Measurements from ENCODE around the gene ONECUT2.

ONECUT2 gene

DNA sequence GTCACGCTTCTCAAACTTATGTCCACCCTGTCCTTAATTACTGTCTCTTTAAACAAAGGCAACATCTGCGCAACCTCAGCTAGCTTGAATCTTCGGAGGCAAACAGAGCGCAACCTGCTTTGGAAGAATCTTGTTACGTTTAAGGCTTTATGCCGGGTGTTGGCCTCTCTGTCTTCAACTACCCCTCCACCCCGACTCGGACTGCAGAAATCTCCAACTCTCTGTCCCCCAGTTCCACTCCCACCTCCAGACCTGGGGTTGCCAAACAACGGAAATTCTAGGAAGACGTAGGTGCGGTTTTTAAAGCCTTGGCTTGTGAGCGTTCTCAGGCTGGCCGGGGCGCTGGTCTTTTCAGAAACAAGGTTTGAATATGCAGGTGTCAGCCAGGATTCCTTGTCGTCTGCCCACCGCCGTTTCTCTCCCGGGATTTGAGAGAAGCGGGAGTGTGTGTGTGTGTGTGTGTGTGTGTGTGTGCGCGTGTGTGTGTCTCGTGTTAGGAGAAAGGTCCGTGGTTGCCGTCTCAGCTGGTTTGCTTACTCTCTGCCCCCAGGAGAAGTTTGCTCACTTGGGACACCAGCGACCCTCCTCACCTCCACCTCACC is 1.1 kb upstream of the ONECUT2 start:
- H3K9me3 Mint-ChIP-seq: no peaks in the 10 kb centered on the region
- H3K4me3 Mint-ChIP-seq: peak overlapping the region; percentile 27
- peaks cover 7% of the 10 kb centered on the region for H3K36me3 Mint-ChIP-seq (ENCODE audit: insufficient read depth)
- DNase-seq (ENCODE audit: low spot score in 2 of 2) (no peak), ATAC-seq (replicated peaks; ENCODE audit: extremely low read depth, poor library complexity, severe bottlenecking) (no peak)
- H3K4me1 Mint-ChIP-seq: peaks cover 22% of the 10 kb centered on the region
- peaks cover 94% of the 10 kb centered on the region for H3K27me3 Mint-ChIP-seq
- no peak overlapping the region for H3K27ac Mint-ChIP-seq (ENCODE audit: low read depth)

DNA sequence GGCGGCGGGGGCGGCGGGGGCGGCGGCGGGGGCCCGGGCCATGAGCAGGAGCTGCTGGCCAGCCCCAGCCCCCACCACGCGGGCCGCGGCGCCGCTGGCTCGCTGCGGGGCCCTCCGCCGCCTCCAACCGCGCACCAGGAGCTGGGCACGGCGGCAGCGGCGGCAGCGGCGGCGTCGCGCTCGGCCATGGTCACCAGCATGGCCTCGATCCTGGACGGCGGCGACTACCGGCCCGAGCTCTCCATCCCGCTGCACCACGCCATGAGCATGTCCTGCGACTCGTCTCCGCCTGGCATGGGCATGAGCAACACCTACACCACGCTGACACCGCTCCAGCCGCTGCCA is 644 bp downstream of the ONECUT2 start:
- Mint-ChIP-seq H3K27ac (ENCODE audit: low read depth) (no peak overlapping the region), H3K9me3 (no peaks in the 10 kb centered on the region), H3K4me3 (peak overlapping the region; percentile 71), H3K27me3 (peaks cover 87% of the 10 kb centered on the region), H3K4me1 (peaks cover 31% of the 10 kb centered on the region), H3K36me3 (ENCODE audit: insufficient read depth) (peaks cover 5% of the 10 kb centered on the region)
- DNase-seq (ENCODE audit: low spot score in 2 of 2): no peak
- no peak for ATAC-seq (replicated peaks; ENCODE audit: extremely low read depth, poor library complexity, severe bottlenecking)

DNA sequence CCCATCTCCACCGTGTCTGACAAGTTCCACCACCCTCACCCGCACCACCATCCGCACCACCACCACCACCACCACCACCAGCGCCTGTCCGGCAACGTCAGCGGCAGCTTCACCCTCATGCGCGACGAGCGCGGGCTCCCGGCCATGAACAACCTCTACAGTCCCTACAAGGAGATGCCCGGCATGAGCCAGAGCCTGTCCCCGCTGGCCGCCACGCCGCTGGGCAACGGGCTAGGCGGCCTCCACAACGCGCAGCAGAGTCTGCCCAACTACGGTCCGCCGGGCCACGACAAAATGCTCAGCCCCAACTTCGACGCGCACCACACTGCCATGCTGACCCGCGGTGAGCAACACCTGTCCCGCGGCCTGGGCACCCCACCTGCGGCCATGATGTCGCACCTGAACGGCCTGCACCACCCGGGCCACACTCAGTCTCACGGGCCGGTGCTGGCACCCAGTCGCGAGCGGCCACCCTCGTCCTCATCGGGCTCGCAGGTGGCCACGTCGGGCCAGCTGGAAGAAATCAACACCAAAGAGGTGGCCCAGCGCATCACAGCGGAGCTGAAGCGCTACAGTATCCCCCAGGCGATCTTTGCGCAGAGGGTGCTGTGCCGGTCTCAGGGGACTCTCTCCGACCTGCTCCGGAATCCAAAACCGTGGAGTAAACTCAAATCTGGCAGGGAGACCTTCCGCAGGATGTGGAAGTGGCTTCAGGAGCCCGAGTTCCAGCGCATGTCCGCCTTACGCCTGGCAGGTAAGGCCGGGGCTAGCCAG is 1.2 kb downstream of the ONECUT2 start:
- H3K4me1 Mint-ChIP-seq: peaks cover 31% of the 10 kb centered on the region
- peaks cover 86% of the 10 kb centered on the region for H3K27me3 Mint-ChIP-seq
- H3K36me3 Mint-ChIP-seq (ENCODE audit: insufficient read depth): peaks cover 5% of the 10 kb centered on the region
- no peak overlapping the region for H3K27ac Mint-ChIP-seq (ENCODE audit: low read depth)
- no peaks in the 10 kb centered on the region for H3K9me3 Mint-ChIP-seq
- H3K4me3 Mint-ChIP-seq: peak overlapping the region; percentile 71
- no peak for DNase-seq (ENCODE audit: low spot score in 2 of 2)
- ATAC-seq (replicated peaks; ENCODE audit: extremely low read depth, poor library complexity, severe bottlenecking): no peak

DNA sequence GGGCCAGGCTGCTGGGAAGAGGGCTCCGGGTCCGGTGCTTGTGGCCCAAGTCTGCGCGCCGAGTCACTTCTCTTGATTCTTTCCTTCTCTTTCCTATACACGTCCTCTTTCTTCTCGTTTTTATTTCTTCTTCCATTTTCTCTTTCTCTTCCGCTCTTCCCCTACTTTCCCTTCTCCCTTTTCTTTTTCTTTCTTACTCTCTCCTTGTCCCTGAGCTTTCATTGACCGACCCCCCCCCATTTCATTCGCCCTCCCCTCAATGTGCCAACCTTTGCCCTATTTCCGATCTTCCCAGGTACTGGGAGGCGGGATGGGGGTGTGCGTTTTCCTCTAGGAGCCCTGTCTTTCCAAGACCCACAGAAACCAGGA is 1.8 kb downstream of the ONECUT2 start:
- Mint-ChIP-seq H3K4me1 (peaks cover 31% of the 10 kb centered on the region), H3K4me3 (peak overlapping the region; percentile 71), H3K27ac (ENCODE audit: low read depth) (no peak overlapping the region), H3K36me3 (ENCODE audit: insufficient read depth) (peaks cover 5% of the 10 kb centered on the region), H3K9me3 (no peaks in the 10 kb centered on the region), H3K27me3 (peaks cover 86% of the 10 kb centered on the region)
- ATAC-seq (replicated peaks; ENCODE audit: extremely low read depth, poor library complexity, severe bottlenecking) (no peak), DNase-seq (ENCODE audit: low spot score in 2 of 2) (no peak)

DNA sequence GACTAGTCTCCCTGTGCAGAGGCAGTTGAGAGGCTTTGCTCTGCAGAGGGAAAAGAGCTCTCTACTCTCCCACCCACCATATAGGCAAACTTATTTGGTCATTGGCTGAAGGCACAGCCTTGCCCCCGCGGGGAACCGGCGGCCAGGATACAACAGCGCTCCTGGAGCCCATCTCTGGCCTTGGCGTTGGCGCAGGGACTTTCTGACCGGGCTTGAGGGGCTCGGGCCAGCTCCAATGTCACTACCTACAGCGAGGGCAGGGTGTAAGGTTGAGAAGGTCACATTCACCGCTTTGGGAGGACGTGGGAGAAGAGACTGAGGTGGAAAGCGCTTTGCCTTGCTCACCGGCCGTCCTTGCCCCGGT is 2.2 kb downstream of the ONECUT2 start:
- Mint-ChIP-seq H3K4me3 (peak overlapping the region; percentile 71), H3K4me1 (peaks cover 31% of the 10 kb centered on the region), H3K9me3 (no peaks in the 10 kb centered on the region), H3K27ac (ENCODE audit: low read depth) (no peak overlapping the region), H3K27me3 (peaks cover 86% of the 10 kb centered on the region), H3K36me3 (ENCODE audit: insufficient read depth) (peaks cover 5% of the 10 kb centered on the region)
- ATAC-seq (replicated peaks; ENCODE audit: extremely low read depth, poor library complexity, severe bottlenecking) (no peak), DNase-seq (ENCODE audit: low spot score in 2 of 2) (no peak)

DNA sequence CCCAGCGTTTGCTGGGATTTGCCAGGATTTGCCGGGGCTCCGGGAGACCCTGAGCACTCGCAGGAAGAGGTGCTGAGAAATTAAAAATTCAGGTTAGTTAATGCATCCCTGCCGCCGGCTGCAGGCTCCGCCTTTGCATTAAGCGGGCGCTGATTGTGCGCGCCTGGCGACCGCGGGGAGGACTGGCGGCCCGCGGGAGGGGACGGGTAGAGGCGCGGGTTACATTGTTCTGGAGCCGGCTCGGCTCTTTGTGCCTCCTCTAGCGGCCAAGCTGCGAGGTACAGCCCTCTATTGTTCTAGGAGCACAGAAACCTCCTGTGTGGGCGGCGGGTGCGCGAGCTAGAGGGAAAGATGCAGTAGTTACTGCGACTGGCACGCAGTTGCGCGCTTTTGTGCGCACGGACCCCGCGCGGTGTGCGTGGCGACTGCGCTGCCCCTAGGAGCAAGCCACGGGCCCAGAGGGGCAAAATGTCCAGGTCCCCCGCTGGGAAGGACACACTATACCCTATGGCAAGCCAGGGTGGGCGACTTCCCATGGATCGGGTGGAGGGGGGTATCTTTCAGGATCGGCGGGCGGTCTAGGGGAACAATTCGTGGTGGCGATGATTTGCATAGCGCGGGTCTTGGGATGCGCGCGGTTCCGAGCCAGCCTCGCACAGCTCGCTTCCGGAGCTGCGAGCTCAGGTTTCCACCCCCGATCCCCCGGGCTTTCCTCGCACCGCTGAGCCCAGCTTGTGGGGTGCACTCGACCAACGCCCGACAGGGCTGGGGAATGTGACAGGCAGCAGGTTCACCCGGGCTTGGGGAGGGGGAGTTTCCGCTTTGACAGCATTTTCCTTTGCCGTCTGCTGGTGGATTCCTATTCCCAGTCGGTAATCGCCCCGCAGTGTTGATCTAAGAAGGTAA is 2.8 kb downstream of the ONECUT2 start:
- H3K27me3 Mint-ChIP-seq: peaks cover 86% of the 10 kb centered on the region

DNA sequence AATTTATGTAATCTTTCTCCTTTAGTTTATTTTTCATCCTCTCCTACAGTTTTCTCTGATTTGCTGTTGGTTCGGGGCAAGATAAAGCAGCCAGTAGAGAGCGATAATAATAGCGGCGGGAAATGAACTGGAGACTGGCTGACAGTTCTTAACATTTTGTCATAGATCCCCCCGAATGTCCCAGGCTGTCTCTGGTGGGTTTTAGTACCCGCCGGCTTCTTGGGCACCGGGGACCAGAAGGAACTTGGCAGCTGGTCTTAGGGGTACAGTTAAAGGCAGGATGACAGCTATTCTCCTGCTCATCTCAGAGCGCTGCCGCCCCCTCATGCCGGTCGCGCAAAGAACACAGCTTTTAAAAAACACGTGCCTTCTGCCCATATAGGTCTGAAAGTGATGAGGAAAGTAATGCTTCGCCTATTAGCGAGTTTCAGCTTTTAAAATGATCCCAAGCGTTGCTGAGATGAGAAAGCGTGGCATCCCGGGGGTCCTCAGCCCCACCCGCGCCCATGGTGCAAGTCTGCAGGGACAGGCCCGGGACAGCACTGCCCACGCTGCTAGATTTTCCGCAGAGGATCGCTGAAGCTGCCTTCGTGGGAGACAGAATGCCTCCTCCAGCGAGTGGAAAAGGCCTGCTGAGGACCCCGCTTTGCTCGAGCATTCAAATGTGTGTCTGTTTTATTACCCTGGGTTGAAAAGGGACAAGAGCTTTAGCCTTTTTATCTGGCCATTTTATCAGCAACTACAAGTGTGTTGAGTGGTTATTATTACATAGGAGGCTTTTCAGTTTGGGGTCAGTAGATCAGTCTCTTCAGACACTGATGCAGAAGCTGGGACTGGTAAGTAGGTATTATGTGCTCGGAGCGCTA is 3.8 kb downstream of the ONECUT2 start:
- DNase-seq (ENCODE audit: low spot score in 2 of 2) (no peak), ATAC-seq (replicated peaks; ENCODE audit: extremely low read depth, poor library complexity, severe bottlenecking) (no peak)
- Mint-ChIP-seq H3K4me3 (peak overlapping the region; percentile 11), H3K4me1 (peaks cover 30% of the 10 kb centered on the region), H3K9me3 (no peaks in the 10 kb centered on the region), H3K27ac (ENCODE audit: low read depth) (no peak overlapping the region), H3K27me3 (peaks cover 86% of the 10 kb centered on the region), H3K36me3 (ENCODE audit: insufficient read depth) (peaks cover 5% of the 10 kb centered on the region)

More for the DNA sequence above, 2.8 kb downstream of the ONECUT2 start:
- Mint-ChIP-seq H3K36me3 (ENCODE audit: insufficient read depth) (peaks cover 5% of the 10 kb centered on the region), H3K27ac (ENCODE audit: low read depth) (no peak overlapping the region), H3K4me3 (peak overlapping the region; percentile 11), H3K9me3 (no peaks in the 10 kb centered on the region), H3K4me1 (peaks cover 31% of the 10 kb centered on the region)
- no peak for ATAC-seq (replicated peaks; ENCODE audit: extremely low read depth, poor library complexity, severe bottlenecking)
- DNase-seq (ENCODE audit: low spot score in 2 of 2): no peak

DNA sequence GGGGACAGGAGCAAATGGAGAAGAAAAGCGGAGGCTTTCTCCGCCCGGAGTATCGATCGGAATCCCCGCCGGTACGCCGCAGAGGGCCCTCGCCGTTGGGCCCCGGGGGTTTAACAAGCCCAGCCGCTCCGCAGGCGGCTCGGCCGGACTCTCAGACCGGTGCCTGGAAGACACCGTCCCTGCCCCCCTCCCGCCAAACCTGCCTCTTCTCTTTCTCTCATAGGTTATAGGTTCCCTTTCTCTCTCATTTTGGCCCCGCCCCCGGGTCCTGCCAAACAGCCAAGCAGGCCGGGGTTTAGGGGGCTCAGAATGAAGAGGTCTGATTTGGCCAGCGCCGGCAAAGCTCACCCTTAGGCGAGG is 4.4 kb downstream of the ONECUT2 start:
- H3K27me3 Mint-ChIP-seq: peaks cover 86% of the 10 kb centered on the region
- H3K36me3 Mint-ChIP-seq (ENCODE audit: insufficient read depth): peaks cover 5% of the 10 kb centered on the region
- no peak for DNase-seq (ENCODE audit: low spot score in 2 of 2)
- no peak for ATAC-seq (replicated peaks; ENCODE audit: extremely low read depth, poor library complexity, severe bottlenecking)
- H3K9me3 Mint-ChIP-seq: no peaks in the 10 kb centered on the region
- H3K4me1 Mint-ChIP-seq: peaks cover 24% of the 10 kb centered on the region
- H3K4me3 Mint-ChIP-seq: no peak overlapping the region
- H3K27ac Mint-ChIP-seq (ENCODE audit: low read depth): no peak overlapping the region

DNA sequence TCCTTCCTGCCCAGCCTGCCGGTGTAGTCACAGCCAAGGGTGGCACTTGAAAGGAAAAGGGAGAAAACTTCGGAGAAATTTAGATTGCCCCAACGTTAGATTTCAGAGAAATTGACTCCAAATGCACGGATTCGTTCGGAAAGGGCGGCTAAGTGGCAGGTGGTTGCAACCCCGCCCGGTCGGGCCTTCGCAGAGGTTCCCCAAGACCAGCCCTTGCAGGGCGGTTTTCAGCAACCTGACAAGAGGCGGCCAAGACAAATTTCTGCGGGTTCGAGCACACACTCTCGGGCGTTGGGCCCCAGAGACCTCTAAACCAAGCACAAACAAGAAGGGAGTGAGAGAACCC is 4.8 kb downstream of the ONECUT2 start:
- Mint-ChIP-seq H3K27ac (ENCODE audit: low read depth) (no peak overlapping the region), H3K27me3 (peaks cover 86% of the 10 kb centered on the region), H3K36me3 (ENCODE audit: insufficient read depth) (peaks cover 5% of the 10 kb centered on the region), H3K4me3 (no peak overlapping the region), H3K4me1 (peaks cover 22% of the 10 kb centered on the region), H3K9me3 (no peaks in the 10 kb centered on the region)
- DNase-seq (ENCODE audit: low spot score in 2 of 2) (no peak), ATAC-seq (replicated peaks; ENCODE audit: extremely low read depth, poor library complexity, severe bottlenecking) (no peak)

DNA sequence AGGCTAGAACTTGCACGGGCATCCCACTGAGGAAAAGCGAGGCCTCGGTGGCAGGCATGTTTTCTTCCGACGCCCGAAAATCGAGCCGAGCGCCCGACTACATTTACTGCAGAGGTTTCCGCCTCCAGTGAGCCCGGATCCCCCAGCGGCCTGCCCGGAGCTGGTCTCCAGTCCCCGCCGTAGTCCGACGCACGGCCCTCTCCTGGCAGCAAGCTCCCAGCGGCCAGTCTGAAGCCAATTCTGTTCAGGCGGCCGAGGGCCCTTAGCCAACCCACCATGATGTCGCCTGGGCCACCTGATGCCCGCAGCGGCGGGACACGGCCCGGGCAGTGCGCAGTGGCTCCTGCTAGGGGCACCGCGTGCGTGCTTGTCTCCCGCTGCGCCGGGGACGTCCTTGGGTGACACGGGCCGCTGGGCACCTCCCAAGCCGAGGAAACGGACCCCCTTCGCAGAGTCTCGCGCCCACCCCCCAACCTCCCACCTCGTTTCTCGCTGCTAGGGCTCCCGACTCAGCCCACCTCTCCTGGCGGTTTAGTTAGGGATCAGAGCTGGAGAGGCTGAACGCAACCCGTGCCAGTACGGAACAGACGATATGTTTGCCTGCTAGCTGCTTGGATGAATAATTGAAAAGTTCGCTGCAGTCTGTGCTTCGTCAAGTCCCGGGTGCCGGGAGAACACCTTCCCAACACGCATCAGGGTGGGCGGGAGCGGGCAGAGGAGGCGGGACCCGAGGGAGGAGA is 5.3 kb downstream of the ONECUT2 start:
- H3K4me3 Mint-ChIP-seq: no peak overlapping the region
- H3K4me1 Mint-ChIP-seq: peaks cover 22% of the 10 kb centered on the region
- H3K27ac Mint-ChIP-seq (ENCODE audit: low read depth): no peak overlapping the region
- H3K27me3 Mint-ChIP-seq: peaks cover 91% of the 10 kb centered on the region
- H3K36me3 Mint-ChIP-seq (ENCODE audit: insufficient read depth): peaks cover 5% of the 10 kb centered on the region
- H3K9me3 Mint-ChIP-seq: no peaks in the 10 kb centered on the region
- DNase-seq (ENCODE audit: low spot score in 2 of 2): no peak
- ATAC-seq (replicated peaks; ENCODE audit: extremely low read depth, poor library complexity, severe bottlenecking): no peak

DNA sequence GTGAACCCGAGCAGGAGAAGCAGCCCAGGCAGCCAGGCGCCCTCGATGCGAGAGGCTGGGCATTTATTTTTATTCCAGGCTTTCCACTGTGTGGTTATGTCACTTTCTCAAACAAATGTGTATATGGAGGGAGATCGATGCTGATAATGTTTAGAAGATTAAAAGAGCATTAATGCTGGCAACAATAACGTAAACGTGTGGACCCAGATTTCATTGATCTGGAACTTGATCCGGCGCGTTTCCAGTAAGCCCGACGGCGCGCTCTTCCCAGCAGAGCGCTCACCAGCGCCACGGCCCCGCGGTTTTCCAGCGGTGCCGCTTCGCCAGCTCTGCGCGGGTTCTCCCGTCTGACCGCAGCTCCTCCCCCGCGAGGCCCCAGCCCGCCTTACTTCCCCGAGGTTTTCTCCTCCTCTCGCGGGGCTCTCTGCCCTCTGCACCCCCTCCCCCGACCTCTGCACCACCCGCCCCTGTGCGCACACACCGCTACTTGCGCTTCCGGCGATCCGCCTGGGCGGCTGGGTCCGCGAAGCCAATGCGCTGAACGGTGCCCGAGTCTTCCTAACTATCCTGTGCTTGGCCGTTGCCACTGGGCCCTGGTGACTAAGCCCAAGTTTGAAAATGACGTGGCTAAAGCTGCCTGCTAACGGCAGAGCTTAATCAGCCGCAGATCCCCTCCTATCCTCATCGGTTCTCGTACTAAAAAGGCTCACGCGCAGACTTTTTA is 6.1 kb downstream of the ONECUT2 start:
- Mint-ChIP-seq H3K36me3 (ENCODE audit: insufficient read depth) (peaks cover 3% of the 10 kb centered on the region), H3K4me1 (peaks cover 18% of the 10 kb centered on the region), H3K4me3 (no peak overlapping the region), H3K27ac (ENCODE audit: low read depth) (no peak overlapping the region), H3K9me3 (no peaks in the 10 kb centered on the region), H3K27me3 (peaks cover 92% of the 10 kb centered on the region)
- no peak for DNase-seq (ENCODE audit: low spot score in 2 of 2)
- no peak for ATAC-seq (replicated peaks; ENCODE audit: extremely low read depth, poor library complexity, severe bottlenecking)

Data from central memory CD8-positive, alpha-beta T cell (primary cell).